GM21619 (cell line): Measurements from ENCODE around the gene PRKG1.
"Not testable (repeated sequence)": the region's sequence is repeated elsewhere in the genome, so short reads cannot be mapped to it uniquely, and the experiment has no call there.

Experiments
- ATAC-seq: cut with Tn5 transposase; IDR thresholded peaks from one replicate; pipeline ENCODE4 v1.9.1; 2021; ENCODE audit not compliant: unreplicated experiment

PRKG1 gene

DNA sequence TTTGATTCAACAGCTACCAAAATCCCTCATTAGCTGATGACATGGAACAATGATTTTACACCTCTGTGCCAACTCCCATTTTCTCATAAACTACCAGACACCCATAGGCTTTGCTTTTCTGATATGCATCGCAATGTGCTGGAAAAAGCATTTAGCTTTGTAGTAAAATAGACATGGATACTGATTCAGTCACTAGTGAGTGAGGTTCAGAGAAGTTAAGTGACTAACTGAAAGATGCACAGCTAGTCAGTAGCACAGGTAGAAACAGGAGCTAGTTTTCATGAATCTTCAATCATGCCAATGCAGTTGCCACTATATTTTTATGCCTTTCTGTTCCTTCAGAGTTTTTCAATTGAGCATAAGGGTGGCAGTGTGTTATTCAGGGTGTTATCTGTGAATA lies 38.7 kb downstream of the PRKG1 start:
- no peak for ATAC-seq

DNA sequence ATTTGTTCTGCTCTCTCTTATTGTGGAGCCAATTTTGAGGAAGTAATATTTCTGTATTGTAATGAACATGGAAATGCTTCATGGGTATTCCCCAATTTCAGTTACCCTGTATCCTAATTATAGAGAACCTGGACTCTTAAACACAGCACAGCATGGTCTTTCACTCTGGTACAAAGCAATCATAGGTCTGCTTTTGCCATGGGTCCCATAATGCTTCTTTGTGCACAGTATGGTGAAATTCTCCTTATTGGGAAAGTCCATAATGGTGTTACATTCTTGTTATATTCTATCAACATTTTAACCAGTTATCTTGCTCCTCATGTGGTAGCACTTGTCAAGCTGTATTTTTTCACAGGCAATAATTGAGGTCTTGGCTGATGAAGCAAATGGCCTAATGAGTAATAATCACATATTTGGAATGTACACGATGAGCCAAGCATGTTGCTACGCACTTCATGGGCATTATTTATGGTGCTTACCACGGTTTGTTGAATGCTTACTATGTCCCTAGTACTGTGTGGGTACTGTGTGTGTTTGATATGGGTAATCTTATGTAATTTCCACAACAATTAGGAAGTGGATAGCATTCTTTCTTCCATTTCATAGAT lies 42.9 kb downstream of the PRKG1 start:
- no peak for ATAC-seq

DNA sequence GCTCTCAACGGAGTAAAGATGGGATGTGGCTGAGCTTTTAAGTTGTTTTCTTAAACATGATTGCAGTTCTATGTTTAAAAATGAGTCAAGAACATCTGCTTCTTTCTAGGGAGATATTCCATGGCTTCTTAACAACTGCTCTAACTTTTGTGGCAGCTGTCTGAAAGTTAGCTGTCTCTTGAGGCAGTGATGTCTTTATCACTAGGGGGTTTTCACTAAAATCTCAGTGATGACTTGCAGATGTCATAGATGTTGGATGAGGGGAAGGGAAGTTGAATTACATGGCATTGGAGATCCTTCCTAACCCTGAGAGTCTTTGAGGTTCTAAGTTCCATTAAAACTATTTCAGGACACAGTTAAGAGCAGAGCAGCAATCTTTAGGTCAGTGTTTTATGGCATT lies 43.5 kb downstream of the PRKG1 start:
- ATAC-seq: no peak

DNA sequence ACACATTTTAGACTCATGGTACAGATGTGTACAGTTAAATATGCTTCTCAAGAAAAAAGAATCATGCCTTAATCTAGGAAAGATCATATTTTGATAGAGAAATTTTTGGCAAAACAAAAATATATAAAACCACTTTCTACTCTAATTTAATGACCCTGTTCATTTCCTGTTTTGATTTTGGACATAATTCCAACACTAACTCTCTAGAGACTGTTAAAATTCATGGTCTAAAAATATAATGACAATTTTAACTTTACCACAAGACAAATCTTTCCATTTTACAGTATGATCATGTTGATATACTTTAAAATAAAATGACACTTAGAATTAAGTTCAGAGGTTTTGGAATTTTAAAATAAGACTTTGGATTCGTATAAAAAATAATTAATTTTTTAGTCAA lies 45.2 kb downstream of the PRKG1 start:
- ATAC-seq: no peak

DNA sequence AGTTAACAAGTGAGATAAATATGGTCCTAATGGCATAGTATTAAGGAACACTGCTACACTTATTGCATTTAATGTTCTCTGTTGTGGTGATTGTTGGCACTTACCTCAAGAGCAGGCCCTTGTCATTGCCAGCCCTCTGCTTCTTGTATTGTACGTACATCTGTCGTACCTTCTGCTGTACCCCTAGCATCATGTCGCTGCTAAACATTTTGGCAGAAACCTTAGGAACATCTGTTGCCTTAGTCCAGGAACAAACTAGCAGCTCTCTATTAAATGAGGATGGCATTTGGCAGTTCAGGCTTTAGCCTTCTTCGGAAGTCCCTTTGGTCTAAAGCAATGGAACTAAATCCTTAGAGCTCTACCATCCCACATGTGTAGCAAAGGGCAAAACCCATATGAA lies 47.6 kb downstream of the PRKG1 start:
- ATAC-seq: no peak

DNA sequence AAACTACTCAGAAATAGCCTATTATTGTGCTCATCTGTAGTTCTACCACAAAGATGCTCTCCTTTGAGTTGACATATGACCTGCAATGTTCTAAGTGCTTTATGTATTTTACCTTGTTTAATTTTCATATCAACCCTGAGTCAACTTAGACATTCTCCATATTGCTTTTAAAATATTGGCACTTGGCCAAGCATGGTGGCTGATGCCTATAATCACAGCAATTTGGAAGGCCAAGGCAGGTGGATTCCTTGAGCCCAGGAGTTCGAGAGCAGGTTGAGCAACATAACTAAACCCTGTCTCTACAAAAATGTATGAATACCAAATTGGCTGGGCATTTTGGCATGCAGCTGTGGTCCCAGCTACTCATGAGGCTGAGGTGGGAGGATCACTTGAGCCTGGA lies 50.6 kb downstream of the PRKG1 start:
- no peak for ATAC-seq

DNA sequence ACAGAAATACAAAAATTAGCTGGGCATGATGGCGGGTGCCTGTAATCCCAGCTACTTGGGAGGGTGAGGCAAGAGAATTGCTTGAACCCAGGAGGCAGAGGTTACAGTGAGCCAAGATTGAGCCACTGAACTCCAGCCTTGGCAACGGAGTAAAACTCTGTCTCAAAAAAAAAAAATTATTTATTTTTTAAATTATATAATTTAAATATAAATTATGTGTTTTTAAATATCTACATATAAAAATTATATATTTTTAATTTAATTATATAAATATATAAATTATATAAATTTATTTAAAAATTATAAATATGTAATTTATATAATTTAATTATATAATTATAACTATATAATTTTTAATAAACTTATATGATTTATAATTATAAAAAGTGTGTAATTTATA lies 51.2 kb downstream of the PRKG1 start:
- no peak for ATAC-seq

DNA sequence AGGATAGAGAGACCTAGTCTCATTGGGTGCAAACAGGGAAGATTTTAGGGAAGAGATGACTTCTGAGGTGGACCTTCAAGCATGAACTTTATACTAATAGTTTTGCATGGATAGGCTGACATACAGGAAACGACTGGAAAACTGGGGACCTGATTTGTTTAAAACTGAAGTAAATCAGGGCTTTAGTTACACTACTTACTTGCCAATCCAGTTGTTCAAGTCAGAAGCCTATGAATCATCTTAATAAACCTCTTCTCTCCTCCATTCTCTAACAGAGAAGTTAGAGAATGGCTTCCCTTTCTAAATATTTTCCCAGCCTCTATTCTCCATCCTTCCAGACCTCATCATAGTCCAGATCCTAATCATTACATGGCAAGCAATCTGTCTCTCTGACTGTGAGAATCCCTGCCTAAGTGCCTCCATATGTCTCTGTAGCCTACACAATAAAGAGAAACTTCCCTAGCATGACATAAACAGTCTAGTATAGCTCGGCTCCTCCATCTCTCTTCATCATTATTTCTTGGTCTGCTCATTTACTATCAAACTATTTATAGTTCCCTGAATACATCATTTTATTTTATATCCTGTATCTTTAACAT lies 55.8 kb downstream of the PRKG1 start:
- ATAC-seq: no peak

DNA sequence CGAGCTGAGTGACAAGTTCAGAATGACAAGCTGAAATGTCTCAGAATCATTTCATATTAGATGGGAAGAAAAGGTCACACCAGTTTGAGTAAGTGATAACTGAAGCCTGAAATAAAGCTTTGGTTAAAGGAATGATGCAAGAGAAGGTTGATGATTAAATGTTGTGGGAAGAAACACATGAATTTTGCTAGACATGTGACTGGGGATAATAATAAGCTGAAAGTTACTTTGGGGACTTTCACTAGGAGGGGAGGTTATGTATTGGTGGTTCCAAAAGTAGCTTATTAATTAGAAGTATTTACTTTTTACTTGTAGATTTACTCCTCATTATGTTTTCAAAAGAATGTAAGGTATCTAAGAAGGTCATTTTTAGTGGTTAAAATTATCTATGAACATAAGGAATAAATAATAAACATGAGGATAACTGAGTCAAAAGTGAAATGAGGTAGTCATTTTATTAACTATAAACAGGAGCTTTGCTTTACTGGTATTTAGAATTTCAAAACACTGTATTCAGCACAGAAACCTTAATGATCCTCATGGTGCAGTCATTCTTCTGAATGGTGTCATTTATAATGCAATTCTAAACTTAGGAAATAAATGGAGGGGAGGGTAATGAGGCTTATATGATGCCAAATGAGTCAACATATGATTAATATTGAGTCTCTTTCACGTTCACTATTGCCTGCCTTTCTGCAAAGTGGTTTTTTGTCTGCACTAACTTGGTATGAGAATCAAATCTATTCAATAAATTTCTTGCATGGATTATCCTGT lies 63.7 kb downstream of the PRKG1 start:
- peak; percentile 53 for ATAC-seq

DNA sequence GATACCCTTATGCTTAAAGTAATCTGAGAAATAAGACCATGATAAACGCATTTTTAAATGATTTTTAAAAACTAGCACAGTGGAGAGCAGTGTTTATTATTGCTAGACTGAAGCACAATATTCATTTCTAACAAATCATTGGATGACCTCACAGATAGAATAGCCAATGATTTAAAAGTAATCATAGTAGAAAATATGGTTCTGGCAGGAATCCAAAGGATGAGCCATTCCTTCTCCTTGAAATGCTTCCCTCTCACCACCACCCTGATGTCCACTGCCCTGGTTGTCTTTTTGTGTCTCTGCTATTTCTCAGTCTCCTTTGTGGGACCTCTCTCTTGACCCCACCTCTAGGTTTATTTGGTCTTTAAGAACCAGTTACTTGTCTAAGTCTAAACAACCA lies 64.9 kb downstream of the PRKG1 start:
- no peak for ATAC-seq

DNA sequence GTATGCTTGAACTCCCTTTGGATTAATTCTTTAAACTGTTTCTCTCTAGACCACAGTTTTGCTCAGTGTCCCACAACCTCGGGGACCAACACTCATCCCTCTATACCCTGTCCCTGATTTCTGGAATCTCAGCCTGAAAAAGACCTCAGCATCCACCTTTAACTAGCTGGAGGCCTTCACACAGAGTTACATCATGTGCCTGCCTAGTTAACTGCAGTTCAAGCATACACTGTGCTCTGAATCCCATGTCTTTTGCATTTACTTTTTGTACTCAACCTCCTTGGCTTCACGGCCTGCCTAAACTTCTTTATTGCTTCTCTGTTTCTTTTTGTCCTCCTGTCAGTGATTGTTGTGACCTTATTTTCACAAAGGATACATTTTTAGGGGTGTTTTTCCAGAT lies 66.7 kb downstream of the PRKG1 start:
- ATAC-seq: no peak

DNA sequence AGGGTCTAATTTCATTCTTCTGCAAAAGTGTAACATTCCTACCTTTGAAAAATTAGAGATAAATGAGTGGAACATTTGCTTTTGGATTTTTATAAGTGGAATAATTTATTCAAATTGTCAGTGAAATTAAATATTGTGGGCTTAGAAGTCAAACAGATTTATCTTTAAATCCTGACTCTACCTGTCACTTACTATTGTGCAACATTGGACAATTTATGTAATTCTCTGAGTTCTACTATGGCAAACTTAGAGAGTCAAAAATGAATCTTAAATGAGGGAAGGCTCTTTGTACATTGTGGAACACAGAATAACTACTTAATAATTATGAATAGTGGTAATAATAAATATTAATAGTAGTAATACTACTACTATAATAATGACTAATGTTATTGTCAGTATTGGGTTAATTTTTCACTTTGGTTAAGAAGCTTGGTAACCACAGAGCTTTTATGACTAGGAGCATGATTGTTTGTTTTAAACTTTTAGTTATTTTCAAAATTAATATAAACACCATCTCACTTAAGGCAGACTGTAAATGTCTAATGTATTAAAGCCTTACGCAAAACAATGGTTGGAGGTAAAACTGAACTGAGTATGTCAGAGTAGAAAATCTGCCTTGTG lies 70.0 kb downstream of the PRKG1 start:
- ATAC-seq: peak; percentile 60

DNA sequence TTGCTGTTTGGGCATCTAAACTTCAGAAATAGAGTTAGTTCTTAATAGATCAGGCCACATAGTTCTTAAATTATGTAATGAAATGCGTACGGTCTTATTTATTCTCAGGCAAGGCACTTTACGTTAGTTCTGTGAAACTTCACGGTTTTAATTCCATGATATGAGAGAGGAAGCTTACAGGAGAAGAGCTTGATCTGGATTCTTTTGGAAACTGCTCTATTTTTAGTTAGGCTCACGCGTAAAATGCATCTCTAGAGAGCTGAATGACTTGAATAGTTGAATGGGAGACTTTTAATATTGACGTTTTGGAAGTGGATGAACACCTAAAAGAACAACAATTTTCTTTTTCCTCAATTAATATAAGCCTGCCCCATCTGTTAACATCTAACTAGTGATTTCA lies 71.1 kb downstream of the PRKG1 start:
- no peak for ATAC-seq

DNA sequence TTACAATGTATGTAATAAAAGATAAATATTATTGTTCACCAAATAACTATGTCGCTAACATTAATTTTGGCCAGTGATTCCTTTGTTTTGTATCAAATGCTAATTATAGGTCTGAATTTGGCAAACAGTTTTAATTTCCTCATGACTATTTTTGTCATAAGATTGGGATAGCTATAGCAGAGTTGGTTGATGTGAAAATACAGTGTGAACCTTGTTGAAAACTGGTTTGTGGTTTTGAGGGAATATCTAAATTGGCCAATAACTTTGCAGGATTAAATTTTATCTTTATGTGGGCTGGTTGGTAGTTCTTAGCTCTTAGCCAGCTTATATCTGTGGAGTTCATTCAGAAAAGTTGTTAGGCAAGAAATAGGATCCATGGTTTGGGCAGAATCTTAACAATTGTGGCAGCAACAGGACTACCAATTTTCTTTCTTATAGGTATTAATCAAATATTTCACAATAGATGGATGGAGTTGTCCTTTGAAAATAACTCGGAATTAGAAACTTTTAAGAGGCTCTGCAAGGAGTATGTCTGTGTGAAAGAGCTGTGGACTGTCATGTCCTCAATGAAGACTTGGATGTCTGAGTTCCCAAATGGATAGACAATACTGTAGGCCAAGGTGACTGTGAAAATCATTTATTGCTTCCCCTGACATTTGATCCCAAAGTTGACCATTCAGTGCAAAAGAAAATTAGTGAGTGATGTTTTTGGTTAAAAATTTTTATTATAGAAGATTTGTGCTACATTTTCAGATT lies 73.5 kb downstream of the PRKG1 start:
- ATAC-seq: no peak

DNA sequence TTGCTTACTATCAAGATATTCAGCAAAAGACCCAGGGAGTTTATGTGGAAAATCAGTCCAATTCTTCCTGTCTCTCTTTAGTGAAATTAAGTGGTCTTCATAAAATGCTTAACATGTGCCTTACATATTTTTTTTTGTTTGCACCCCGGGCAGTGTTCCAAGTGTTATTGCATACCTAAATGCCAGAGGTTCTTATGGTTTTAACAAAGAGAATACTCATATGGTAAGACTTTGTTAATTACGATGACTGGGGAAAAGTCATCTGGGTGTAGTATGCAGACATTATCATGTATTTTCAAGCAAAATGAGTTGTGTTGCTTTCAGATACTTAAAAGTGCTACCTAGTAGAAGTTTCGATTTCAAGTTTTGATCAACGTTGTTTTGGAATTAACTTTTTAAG lies 82.6 kb downstream of the PRKG1 start:
- ATAC-seq: no peak

DNA sequence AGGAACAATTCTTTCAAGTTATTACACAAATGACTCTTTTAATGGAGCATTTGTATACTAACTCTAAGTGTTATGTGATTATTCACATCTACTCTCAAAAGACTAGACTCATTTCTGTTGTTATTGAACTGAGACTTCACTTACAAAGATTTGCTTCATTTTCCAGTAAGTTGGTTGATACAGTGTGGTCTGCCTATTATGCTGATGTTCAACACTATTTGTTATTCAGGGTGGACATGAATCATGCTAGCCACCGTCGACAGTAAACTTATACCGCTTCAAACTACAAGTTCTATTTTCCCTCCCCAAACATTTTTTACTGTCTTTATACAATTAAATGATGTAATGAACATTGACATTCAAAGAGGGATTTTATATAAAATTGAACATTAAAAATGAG lies 84.5 kb downstream of the PRKG1 start:
- no peak for ATAC-seq

DNA sequence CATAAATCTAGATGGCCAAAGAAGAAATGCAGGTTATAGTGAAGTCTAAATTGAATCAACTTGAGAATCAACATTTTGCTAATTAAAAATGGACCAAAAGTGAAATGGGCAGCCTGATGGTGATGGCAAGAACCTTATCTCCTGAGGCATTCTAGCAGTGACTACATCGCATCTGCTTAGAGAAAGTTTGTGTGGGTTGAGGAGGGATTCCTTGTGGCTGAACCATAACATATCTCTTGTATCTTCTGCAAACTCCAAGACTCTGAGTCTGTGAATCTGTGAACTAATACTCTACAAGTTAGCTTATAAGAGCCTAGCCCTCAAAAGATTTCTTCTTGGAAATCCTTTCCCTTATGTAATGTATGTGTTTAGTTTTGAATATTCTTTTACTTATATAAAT lies 85.6 kb downstream of the PRKG1 start:
- ATAC-seq: no peak

DNA sequence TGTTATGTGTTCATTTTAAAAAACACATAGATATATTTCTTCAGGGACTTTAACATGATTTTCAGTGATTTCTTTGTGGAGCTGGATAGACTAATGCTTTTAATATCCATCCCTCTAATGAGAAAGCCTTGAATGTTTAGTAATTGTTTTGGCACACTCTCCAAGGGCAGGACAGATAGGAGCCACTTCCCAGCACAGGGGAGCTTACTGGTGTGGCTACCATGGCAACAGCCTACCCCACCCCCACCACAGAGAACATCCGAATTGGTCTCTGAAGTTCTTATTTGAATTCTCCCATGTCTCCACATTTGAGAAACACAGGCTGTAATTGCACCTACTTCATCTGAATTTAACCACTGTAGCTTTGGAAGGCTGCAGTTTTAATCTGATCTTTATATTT lies 87.7 kb downstream of the PRKG1 start:
- no peak for ATAC-seq

DNA sequence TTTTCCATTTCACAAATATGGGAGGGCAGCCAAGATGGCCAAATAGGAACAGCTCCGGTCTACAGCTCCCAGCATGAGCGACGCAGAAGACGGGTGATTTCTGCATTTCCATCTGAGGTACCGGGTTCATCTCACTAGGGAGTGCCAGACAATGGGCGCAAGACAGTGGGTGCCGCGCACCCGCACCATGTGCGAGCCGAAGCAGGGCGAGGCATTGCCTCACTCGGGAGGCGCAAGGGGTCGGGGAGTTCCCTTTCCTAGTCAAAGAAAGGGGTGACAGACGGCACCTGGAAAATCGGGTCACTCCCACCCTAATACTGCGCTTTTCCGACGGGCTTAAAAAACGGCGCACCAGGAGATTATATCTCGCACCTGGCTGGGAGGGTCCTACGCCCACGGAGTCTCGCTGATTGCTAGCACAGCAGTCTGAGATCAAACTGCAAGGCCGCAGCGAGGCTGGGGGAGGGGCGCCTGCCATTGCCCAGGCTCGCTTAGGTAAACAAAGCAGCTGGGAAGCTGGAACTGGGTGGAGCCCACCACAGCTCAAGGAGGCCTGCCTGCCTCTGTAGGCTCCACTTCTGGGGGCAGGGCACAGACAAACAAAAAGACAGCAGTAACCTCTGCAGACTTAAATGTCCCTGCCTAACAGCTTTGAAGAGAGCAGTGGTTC lies 89.2 kb downstream of the PRKG1 start:
- ATAC-seq: not testable (repeated sequence)

DNA sequence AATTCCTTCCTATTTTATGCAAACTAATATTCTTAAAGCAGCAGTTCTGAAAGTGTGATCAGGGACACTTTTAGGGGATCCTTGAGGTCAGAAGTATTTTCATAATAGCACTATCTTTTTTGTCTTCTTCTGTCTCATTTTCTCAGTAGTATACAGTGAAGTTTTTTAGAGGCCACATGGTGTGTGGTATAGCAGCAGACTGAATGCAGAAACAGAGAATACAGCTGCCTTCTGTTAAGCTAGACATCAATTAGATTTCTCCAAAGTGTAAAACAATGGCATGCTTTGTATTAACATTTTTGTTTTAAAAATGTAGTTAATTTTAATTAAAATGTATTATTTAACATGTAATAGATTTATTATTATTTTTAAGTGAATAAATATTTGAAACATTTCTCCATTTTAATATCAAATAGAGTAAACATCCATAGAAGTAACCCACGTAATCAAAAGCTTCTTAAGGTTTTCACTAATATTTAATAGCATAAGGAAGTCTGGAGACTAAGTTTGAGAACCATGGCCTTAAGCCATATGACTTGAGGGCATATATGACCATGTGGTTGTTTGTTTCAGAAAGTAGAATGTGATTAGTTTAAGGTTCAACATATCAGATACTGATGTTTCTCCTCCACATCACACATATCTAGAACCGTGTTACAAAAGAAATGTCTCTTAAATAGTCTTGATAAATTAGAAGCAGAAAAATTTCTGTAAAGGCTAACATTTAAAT lies 94.0 kb downstream of the PRKG1 start:
- ATAC-seq: no peak
